ENCODE results near the gene CCR2. TPM values are rescaled to one million over a fixed set of nuclear protein-coding genes. Genes with fewer than 3 reads are reported as not detected.
A peak's percentile ranks its signal among the peaks of the same experiment; 100 is the strongest.

Gene CCR2
- total and polyA plus RNA-seq, 4 donors, result 1.7 to 21.2 (median 8.4) TPM

DNA sequence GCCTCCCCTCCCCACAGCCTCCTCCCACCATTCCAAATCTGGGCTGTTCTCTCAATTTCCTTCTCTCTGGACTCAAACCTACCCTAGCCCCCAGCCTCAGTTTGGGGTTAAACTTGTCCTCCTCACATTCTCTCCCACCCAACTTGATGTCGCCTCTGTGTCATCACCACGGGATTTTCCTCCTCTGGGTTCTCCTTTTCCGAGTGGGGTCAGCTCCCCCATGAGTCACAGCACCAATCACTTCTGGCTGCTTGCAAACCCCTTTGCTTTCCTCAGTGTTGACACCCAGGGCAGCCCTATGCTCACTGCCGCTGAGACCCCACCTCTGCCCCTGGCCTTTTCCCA is 52.5 kb downstream of the CCR2 start:
- TF ChIP-seq, protein P1, sequence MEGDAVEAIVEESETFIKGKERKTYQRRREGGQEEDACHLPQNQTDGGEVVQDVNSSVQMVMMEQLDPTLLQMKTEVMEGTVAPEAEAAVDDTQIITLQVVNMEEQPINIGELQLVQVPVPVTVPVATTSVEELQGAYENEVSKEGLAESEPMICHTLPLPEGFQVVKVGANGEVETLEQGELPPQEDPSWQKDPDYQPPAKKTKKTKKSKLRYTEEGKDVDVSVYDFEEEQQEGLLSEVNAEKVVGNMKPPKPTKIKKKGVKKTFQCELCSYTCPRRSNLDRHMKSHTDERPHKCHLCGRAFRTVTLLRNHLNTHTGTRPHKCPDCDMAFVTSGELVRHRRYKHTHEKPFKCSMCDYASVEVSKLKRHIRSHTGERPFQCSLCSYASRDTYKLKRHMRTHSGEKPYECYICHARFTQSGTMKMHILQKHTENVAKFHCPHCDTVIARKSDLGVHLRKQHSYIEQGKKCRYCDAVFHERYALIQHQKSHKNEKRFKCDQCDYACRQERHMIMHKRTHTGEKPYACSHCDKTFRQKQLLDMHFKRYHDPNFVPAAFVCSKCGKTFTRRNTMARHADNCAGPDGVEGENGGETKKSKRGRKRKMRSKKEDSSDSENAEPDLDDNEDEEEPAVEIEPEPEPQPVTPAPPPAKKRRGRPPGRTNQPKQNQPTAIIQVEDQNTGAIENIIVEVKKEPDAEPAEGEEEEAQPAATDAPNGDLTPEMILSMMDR (IDR thresholded peaks at IDR 0.05; ENCODE audit: control extremely low read depth, extremely low read depth), result no peak
- H3K27me3 ChIP-seq (ENCODE audit: control insufficient read depth in 3 of 3, insufficient read depth in 3 of 3, low read length in 2 of 3), result no peaks in the 10 kb centered on the region
- WGBS, 2 donors, result 26 to 44% methylated on average over 4 of the region's 4 CpGs
- no peak overlapping the region for H3K9ac ChIP-seq (ENCODE audit: insufficient read depth in 1 of 2, low read length in 2 of 2)
- ATAC-seq (ENCODE audit: insufficient read depth, low FRiP score) (no peak), DNase-seq (no peak)
- H3K9me3 ChIP-seq (ENCODE audit: control insufficient read depth in 4 of 4, insufficient read depth in 3 of 4, low read length in 3 of 4), result no peaks in the 10 kb centered on the region
- peak overlapping the region in 1 of 2 donors; percentile 96 for H3K27ac ChIP-seq (ENCODE audit: low read depth in 1 of 2, low read length in 1 of 2)
- H3K4me1 ChIP-seq (ENCODE audit: control insufficient read depth in 5 of 5, insufficient read depth in 5 of 5, low read length in 5 of 5), result peaks cover 4 to 43% (median 22%) of the 10 kb centered on the region in 5 donors
- H3K36me3 ChIP-seq (ENCODE audit: control insufficient read depth in 4 of 4, insufficient read depth in 4 of 4, low read length in 4 of 4), result peaks cover 0 to 7% (median 0%) of the 10 kb centered on the region in 4 donors
- peak overlapping the region; percentile 6 for H3K4me3 ChIP-seq

DNA sequence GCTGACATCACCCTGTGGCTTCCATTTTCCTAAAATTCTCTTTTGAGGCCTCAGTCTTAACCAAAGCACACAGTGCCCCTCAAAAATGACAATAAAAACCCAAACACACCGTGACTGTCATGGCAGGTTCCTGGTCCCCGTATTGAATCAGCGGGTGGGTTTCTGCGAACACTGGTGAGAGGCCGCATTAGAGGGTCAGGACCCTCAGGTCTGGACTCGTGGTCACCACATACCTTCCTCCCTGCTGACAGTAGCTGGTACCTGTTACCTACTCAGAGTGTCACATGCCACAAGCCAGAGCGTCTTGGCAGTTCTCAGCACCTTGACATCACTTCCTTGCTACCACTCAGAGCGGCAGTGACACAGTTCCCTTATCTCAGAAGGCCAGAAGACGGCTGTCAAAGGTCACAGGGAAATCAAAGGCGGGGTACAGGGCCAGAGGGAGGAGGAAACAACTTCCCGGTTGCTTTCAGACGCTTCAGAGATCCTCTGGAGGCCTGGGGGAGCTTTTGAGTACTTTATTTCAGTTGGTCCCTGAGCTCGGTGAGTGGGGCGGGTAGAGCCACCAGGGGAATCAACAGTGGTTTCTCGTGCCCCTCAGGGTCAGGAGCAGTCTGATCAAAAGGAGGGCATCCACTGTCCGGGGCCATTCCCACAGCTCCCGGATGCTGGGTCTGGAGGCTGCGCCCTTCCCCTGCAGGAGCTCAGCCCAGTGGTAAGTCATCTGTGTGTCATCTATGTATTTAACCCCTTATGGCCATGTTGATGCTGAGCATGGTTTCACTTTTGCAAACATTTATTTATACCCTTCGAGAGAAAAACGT is 53.1 kb downstream of the CCR2 start, which contains the start of the genes CCR5AS and CCRL2:
Gene CCR5AS (minus strand): TSS at position 279 of the 824 bp plus-strand sequence.
Gene CCRL2 (plus strand): TSS at position 472 of the 824 bp plus-strand sequence. CDS start 821 bp downstream, outside the sequence.
- WGBS, 2 donors, result 25 to 26% methylated on average over 20 of the region's 20 CpGs
- Histone ChIP-seq H3K9me3 (ENCODE audit: control insufficient read depth in 4 of 4, insufficient read depth in 3 of 4, low read length in 3 of 4) (no peaks in the 10 kb centered on the region), H3K36me3 (ENCODE audit: control insufficient read depth in 4 of 4, insufficient read depth in 4 of 4, low read length in 4 of 4) (peaks cover 0 to 7% (median 0%) of the 10 kb centered on the region in 4 donors), H3K9ac (ENCODE audit: insufficient read depth in 1 of 2, low read length in 2 of 2) (no peak within 1 kb of the TSS), H3K4me3 (peak within 1 kb of the TSS; percentile 41), H3K27me3 (ENCODE audit: control insufficient read depth in 3 of 3, insufficient read depth in 3 of 3, low read length in 2 of 3) (no peaks in the 10 kb centered on the region), H3K4me1 (ENCODE audit: control insufficient read depth in 5 of 5, insufficient read depth in 5 of 5, low read length in 5 of 5) (peaks cover 4 to 43% (median 22%) of the 10 kb centered on the region in 5 donors), H3K27ac (ENCODE audit: low read depth in 1 of 2, low read length in 1 of 2) (peak within 1 kb of the TSS; percentile 56 to 96)
- TF ChIP-seq, protein P1 (IDR thresholded peaks at IDR 0.05; ENCODE audit: control extremely low read depth, extremely low read depth), result no peak
- DNase-seq, result peak; percentile 44 to 78 (median 48)
- peak; percentile 69 for ATAC-seq (ENCODE audit: insufficient read depth, low FRiP score)

DNA sequence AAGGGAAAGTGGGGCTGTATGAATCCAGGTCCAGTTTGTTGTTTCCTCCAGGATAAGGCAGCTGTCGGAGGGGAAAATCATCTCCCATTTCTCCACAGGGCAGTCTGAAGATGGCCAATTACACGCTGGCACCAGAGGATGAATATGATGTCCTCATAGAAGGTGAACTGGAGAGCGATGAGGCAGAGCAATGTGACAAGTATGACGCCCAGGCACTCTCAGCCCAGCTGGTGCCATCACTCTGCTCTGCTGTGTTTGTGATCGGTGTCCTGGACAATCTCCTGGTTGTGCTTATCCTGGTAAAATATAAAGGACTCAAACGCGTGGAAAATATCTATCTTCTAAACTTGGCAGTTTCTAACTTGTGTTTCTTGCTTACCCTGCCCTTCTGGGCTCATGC is 54.1 kb downstream of the CCR2 start:
- no peak for ATAC-seq (ENCODE audit: insufficient read depth, low FRiP score)
- TF ChIP-seq, protein P1 (IDR thresholded peaks at IDR 0.05; ENCODE audit: control extremely low read depth, extremely low read depth), result no peak
- Histone ChIP-seq H3K4me1 (ENCODE audit: control insufficient read depth in 5 of 5, insufficient read depth in 5 of 5, low read length in 5 of 5) (peaks cover 10 to 43% (median 27%) of the 10 kb centered on the region in 5 donors), H3K4me3 (peak overlapping the region; percentile 41), H3K9me3 (ENCODE audit: control insufficient read depth in 4 of 4, insufficient read depth in 3 of 4, low read length in 3 of 4) (no peaks in the 10 kb centered on the region), H3K27me3 (ENCODE audit: control insufficient read depth in 3 of 3, insufficient read depth in 3 of 3, low read length in 2 of 3) (no peaks in the 10 kb centered on the region), H3K9ac (ENCODE audit: insufficient read depth in 1 of 2, low read length in 2 of 2) (no peak overlapping the region), H3K27ac (ENCODE audit: low read depth in 1 of 2, low read length in 1 of 2) (peak overlapping the region; percentile 56 to 82), H3K36me3 (ENCODE audit: control insufficient read depth in 4 of 4, insufficient read depth in 4 of 4, low read length in 4 of 4) (peaks cover 0 to 7% (median 0%) of the 10 kb centered on the region in 4 donors)
- WGBS, 2 donors, result 57 to 69% methylated on average over 7 of the region's 7 CpGs
- DNase-seq, result no peak

All from lung (tissue), 12 donors.